NCI-H2029 treated with DMSO at 0.1 percent for 48 hours (cell line): ENCODE measurements around the gene SERGEF.

ENCODE experiments used
- DNase-seq: peaks from one replicate; lab custom pipeline; 2025; lab: John Stamatoyannopoulos, UW

The SERGEF gene

GRCh38 chr11:17861036-17861755 lies 151.7 kb downstream of the SERGEF start:
- no peak for DNase-seq

DNA sequence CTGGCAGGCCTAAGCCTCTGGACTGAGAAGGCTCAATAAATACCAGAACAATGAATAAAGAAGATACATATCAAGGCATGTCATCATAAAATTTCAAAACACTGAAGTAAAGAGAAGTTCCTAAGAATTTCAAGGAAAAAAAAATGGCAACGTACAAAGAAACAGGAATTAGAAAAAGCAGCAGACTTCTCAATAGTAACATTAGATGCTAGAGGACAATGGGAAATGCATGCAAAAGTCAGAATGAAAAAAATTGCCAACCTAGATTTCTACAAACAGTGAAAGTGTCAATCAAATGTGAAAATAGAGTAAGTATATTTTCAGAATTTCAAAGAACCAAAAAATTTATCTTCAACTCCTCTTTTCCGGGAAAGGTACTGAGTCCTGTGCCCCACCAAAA lies 153.3 kb downstream of the SERGEF start:
- DNase-seq = no peak

GRCh38 chr11:17855531-17856290 lies 157.1 kb downstream of the SERGEF start:
- no peak for DNase-seq

DNA sequence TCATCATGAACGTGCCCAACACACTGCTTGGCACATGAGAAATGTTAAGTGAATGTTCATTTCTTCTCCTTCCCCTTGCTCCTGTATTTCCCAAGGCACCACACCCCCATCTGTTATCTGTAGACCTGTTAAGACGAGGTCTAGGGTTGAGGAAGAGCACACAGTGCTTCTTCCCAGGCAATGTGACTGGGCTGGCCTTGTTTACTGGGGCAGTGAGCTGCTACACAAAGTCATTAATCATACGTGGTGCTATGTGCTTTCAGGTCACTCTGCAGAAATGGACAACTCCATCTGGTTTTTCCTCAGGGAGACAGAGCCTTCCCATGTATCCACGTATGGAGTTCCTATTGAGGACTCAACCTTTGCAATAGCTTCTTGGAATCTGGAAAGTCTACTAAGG lies 159.6 kb downstream of the SERGEF start:
- DNase-seq = no peak

DNA sequence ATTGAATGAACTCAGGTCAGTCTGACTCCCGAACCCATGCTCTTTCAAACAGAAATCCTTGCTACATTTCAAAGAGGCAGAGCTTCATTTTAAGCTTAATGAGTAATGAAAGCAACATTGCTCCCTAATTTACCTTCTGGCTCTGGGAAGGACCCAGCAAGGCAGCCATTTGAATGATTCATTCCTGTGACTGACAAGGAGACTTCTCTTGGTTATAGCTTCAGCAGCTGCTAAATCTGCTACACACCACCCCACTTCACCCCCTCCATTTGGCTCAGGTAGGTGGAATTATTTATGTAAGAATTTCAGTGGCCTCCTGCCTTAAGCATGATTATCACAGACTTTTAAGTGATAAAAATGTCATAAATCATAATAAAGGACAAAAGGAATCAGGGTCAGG lies 160.6 kb downstream of the SERGEF start:
- no peak for DNase-seq

DNA sequence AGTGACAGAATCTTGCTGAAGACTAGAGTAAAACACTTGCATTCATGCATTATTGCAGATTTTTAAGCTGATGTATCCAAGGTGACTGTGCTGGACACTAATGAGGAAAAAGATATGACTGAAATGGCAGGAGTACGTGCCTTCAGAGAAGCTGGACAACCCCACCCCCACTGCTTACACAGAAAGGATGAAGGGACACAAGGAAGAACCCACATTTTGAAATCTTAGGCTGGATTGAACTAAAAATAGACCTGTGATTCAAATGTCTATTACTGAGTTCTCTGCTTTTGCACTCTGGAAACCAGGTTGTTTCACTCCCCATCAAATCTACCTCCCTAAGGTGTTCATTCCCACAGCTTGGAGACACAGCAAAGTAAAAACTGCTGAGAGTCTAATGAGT lies 161.2 kb downstream of the SERGEF start:
- DNase-seq = no peak

- no peak for DNase-seq
These were observed 162.5 kb downstream of the SERGEF start for GRCh38 chr11:17850336-17850735.

- no peak for DNase-seq
These were observed 164.1 kb downstream of the SERGEF start for GRCh38 chr11:17848715-17849114.

DNA sequence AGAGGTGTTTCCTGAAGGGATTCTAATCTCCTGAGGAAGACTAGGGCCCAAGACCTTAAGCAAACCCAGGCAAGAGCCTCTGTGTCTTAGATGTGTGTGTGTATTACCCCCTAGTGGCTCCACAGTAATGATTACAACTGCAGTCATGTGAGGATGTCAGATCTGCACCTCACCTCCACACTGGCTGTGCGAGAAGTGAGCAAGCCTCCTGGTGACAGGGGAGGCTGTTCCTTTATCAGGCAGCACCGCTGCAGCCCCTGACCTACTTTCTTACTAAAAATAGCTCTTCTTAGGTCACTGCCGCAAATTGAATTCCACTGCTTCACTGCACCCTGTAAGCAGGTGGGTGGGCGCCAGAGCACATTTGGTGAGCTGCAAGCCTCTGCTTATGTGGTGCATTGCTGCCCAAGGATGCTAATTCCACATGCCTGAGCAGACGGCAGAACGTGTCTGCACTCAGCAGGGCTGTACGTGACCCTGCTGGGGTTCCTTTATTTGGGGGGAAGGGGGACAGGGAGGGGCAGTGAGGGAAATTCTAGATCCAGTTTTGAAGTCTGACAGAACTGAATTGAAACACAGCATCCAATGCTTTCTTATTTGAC lies 165.9 kb downstream of the SERGEF start:
- no peak for DNase-seq

- no peak for DNase-seq
These were observed 167.4 kb downstream of the SERGEF start for GRCh38 chr11:17845431-17845881.

- DNase-seq = no peak
These were observed 172.7 kb downstream of the SERGEF start for GRCh38 chr11:17840101-17840548.

GRCh38 chr11:17839450-17839849 lies 173.4 kb downstream of the SERGEF start:
- no peak for DNase-seq

- no peak for DNase-seq
These were observed 174.7 kb downstream of the SERGEF start for GRCh38 chr11:17838102-17838501.

DNA sequence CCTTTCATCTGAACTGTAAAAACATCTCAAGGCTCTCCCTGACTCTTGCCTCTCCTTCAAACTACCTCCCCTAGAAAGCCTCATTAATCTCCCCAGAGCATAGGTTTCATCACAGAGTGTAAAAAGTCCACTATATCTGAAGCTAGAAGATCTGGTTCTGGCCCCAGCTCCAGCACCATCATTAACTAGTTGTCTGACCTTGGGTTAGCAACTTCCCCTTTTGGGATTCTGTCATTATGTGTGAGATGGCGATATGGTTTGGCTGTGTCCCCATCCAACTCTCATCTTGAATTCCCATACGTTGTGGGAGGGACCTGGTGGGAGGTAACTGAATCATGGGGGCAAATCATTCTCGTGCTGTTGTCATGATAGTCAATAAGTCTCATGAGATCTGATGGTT lies 181.0 kb downstream of the SERGEF start:
- no peak for DNase-seq

DNA sequence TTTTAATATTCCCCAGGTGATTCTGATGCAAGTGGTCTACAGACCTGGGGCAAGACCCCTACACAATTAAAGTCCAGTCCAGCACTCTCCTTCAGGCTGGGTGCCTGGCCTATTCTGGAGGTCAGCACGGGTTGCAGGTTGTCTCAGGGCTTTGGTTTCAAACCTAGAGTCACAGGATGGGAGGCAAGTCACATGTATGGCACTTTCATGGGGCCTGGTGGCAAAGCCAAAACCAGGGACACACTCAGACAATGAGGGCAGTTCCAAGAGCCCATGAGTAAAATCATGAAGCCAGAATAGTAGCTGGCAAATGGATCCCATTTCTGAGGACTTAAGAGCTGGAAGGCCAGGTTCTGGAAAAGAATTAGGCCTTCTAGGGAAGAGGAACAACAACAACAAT lies 181.6 kb downstream of the SERGEF start:
- no peak for DNase-seq

GRCh38 chr11:17828311-17828751 lies 184.5 kb downstream of the SERGEF start:
- DNase-seq = no peak

DNA sequence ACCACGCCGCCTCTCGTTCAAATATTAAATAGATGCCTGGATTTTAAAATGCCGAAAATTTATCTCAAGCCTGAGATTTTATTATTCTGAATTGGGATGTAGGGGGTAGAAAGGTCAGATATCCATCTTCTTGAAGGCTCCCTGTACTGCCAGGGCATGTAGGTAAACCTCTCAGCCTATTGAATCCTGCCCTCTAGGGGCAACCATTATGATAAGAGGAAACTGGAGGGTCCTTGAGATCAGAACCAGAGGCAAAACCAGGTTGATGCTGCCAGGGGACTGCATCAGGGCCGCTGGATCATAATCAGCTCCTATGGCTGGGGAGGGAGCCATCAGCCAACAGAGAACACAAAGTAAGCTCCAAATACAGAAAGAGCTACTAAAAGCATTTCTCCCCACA lies 185.8 kb downstream of the SERGEF start:
- peak; percentile 53 for DNase-seq

DNA sequence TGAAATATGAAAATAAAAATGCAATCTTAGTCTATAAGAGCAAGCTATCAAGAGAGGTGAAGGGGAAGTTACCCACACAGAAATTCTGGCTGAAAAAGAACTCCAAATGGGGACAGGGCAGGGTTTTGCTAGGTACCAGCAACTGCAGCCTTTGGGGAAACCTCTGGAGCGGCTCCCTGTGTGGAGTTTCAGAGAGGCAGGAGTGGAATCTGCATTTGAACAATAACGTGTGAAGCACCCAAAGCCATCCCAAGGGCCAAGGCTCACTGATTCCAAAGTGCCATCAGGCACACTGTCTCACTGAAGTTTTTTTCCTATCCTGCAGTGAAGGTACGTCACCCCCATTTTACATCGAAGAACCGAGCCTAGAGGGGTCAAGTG lies 190.5 kb downstream of the SERGEF start:
- no peak for DNase-seq

GRCh38 chr11:17821648-17822400 lies 191.0 kb downstream of the SERGEF start:
- DNase-seq = no peak

DNA sequence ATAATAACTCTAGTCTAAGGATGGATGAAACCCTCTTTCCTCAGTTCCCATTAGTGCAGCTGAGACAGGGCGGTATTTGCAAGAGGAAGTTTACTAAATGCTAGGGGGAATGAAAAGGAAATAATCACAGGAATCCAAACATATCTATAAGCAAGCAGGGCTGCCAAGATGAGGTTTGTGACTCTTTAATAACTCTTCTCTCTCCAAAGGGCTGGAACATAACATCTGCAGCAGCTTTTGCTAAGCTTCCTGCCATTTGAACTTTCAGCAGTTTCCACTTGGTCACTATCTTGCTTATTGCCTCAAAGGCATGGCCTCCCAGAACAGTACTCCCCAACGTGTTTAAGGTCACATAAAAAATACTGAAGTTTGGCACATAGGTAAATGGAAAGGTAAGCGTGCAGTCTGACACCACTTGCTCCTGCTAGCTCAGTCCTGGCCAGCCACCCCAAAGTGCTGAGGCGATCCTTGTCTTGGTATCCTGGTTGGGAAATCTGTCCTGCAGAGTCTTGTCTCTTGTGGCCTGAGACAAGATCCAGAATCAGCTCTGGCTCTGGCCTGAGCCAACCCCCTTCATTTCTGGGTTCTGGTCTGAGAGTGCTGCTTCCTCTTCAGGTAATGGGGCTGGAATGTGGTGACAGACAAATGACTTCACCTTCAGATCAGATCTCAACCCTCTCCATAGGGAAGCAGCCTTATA lies 196.5 kb downstream of the SERGEF start:
- no peak for DNase-seq

- DNase-seq = no peak
These were observed 198.3 kb downstream of the SERGEF start for GRCh38 chr11:17814546-17814945.
